Activated CD4-positive, alpha-beta T cell treated with anti-CD3 and anti-CD28 coated beads for 36 hours (primary cell): ENCODE data around the gene ZNF618. TPM values are rescaled to one million over a fixed set of nuclear protein-coding genes. Genes with fewer than 3 reads are reported as not detected.

Source experiments
- ATAC-seq: fragments of 200-7000 bp; cut with Tn5 transposase; one replicate; pipeline ENCODE4 v1.10.0; 2021; ENCODE audit warnings: mild to moderate bottlenecking, moderate library complexity
- CTCF ChIA-PET: fragments of 350-600 bp; sonication (Branson Sonifier 250); formaldehyde crosslinking; loops from one replicate; lab custom pipeline; 2021; ENCODE audit warnings: antibody characterized with exemption; lab: Charles Lee
- POLR2A ChIA-PET: fragments of 350-600 bp; sonication (Branson Sonifier 250); formaldehyde crosslinking; loops from one replicate; lab custom pipeline; 2021; ENCODE audit warnings: antibody characterized with exemption, inconsistent platforms; lab: Charles Lee
- DNase-seq: peaks from one replicate; pipeline ENCODE4 v3.0.0-alpha.2; 2020
- H3K27ac Mint-ChIP-seq: one replicate; pipeline ENCODE4 v1.8.0; 2021; ENCODE audit warnings: mixed read lengths
- H3K27me3 Mint-ChIP-seq: one replicate; pipeline ENCODE4 v1.8.0; 2021; ENCODE audit warnings: mixed read lengths
- H3K36me3 Mint-ChIP-seq: one replicate; pipeline ENCODE4 v1.8.0; 2021; ENCODE audit warnings: low read depth, mixed read lengths
- H3K4me1 Mint-ChIP-seq: one replicate; pipeline ENCODE4 v1.8.0; 2021; ENCODE audit warnings: mixed read lengths
- H3K4me3 Mint-ChIP-seq: one replicate; pipeline ENCODE4 v1.8.0; 2021; ENCODE audit warnings: mild to moderate bottlenecking, moderate library complexity, mixed read lengths
- H3K9me3 Mint-ChIP-seq: one replicate; pipeline ENCODE4 v1.8.0; 2021; ENCODE audit warnings: low read depth, mixed read lengths
- intact Hi-C, 2 experiments: fragments of 100-400 bp; cut with DNase I in 1 of 2; cut with micrococcal nuclease in 1 of 2; formaldehyde crosslinking; loops; one replicate each; pipeline versions ENCODE4 v1.14.2 to v1.15.1; 2022 to 2024; cut with DNase I, micrococcal nuclease
- total RNA-seq, 2 experiments: library from RNA; stranded (reverse); gene quantifications; one replicate each; pipeline ENCODE4 v1.2.3, GENCODE V29; 2021

The ZNF618 gene
- total RNA-seq, 2 experiments from 2014 or later: 0.11 TPM

DNA sequence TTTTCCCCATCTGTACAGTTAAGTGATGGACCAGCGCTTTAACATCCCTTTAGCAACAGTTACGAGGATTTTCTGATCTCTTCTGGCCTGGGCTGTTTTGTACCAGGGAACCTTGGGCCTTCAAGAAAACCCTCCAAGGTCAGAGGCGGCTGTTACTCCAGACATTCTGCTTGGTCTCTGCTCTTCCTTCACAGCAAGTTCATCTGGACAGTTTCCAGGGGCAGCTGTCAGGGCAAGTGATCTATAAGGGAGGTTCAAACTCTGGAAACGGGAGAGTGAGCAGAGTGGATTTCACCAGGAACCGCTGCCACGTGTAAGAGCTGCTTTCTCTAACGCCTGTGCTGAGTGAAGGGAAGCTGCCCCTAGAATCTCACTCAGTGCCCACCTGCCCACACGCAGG, 36.7 kb downstream of the ZNF618 start:
- DNase-seq: no peak
- no peaks in the 10 kb centered on the region for H3K4me1 Mint-ChIP-seq
- no peak for ATAC-seq
- no peak overlapping the region for H3K4me3 Mint-ChIP-seq
- no peaks in the 10 kb centered on the region for H3K9me3 Mint-ChIP-seq
- ChIA-PET CTCF (no interaction called here), POLR2A (no interaction called here)
- no peak overlapping the region for H3K27ac Mint-ChIP-seq
- H3K27me3 Mint-ChIP-seq: no peaks in the 10 kb centered on the region
- intact Hi-C loops: no loop called here
- H3K36me3 Mint-ChIP-seq: no peaks in the 10 kb centered on the region

GRCh38 chr9:113913426-113914195, 37.5 kb downstream of the ZNF618 start:
- ATAC-seq (no peak), DNase-seq (no peak)
- intact Hi-C loops: no loop called here
- no peak overlapping the region for H3K4me3 Mint-ChIP-seq
- no peak overlapping the region for H3K27ac Mint-ChIP-seq
- no peaks in the 10 kb centered on the region for H3K36me3 Mint-ChIP-seq
- ChIA-PET POLR2A (no interaction called here), CTCF (interaction anchor here (1.4 kb wide), 1 partner anchor 16 kb away, joined by 3 read pairs; no protein-coding TSS in a partner anchor)
- no peaks in the 10 kb centered on the region for H3K9me3 Mint-ChIP-seq
- no peaks in the 10 kb centered on the region for H3K27me3 Mint-ChIP-seq
- no peaks in the 10 kb centered on the region for H3K4me1 Mint-ChIP-seq

- Mint-ChIP-seq H3K9me3 (no peaks in the 10 kb centered on the region), H3K36me3 (no peaks in the 10 kb centered on the region), H3K4me3 (no peak overlapping the region), H3K4me1 (no peaks in the 10 kb centered on the region), H3K27ac (no peak overlapping the region), H3K27me3 (no peaks in the 10 kb centered on the region)
- ChIA-PET POLR2A (no interaction called here), CTCF (interaction anchor here (0.7 to 1.4 kb wide), 2 partner anchors 15 to 30 kb away, joined by 3 read pairs; no protein-coding TSS in a partner anchor)
- DNase-seq (no peak), ATAC-seq (no peak)
- intact Hi-C loops: no loop called here
These were observed 38.4 kb downstream of the ZNF618 start for GRCh38 chr9:113914517-113914916.

- Mint-ChIP-seq H3K27ac (no peak overlapping the region), H3K4me3 (no peak overlapping the region), H3K36me3 (no peaks in the 10 kb centered on the region), H3K4me1 (no peaks in the 10 kb centered on the region), H3K27me3 (no peaks in the 10 kb centered on the region), H3K9me3 (no peaks in the 10 kb centered on the region)
- intact Hi-C loops: no loop called here
- ChIA-PET CTCF (interaction anchor here (1.0 kb wide), 1 partner anchor 47 kb away, joined by 3 read pairs; no protein-coding TSS in a partner anchor), POLR2A (no interaction called here)
- ATAC-seq: no peak
- no peak for DNase-seq
These were observed 39.8 kb downstream of the ZNF618 start for GRCh38 chr9:113915817-113916434.

DNA sequence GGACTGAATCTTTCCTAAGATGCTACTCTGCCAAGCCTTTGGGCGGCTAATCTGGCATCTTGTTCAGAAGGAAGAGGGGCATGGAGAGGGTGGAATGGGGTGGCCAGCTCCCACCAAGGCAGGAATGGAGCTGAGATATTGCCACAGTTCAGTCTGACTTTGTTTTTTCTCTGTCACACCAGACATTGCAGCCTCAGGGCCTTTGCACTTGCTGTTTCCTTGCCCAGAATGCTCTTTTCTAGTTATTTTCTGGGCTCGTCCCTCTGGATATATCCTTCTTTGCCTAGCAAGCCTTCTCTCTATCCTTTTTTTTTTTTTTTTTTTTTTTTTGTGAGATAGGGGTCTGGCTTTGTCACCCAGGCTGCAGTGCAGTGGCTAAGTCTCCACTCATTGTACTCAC, 40.8 kb downstream of the ZNF618 start:
- Mint-ChIP-seq H3K27me3 (no peaks in the 10 kb centered on the region), H3K4me3 (no peak overlapping the region), H3K9me3 (no peaks in the 10 kb centered on the region), H3K4me1 (no peaks in the 10 kb centered on the region), H3K27ac (no peak overlapping the region), H3K36me3 (no peaks in the 10 kb centered on the region)
- ATAC-seq: no peak
- intact Hi-C loops: no loop called here
- CTCF ChIA-PET: interaction anchor here (1.0 kb wide), 1 partner anchor 46 kb away, joined by 3 read pairs; no protein-coding TSS in a partner anchor
- DNase-seq: no peak
- POLR2A ChIA-PET: interaction anchor here (0.7 kb wide), 1 partner anchor 102 kb away, joined by 5 read pairs; no protein-coding TSS in a partner anchor

- H3K27me3 Mint-ChIP-seq: no peaks in the 10 kb centered on the region
- H3K27ac Mint-ChIP-seq: no peak overlapping the region
- DNase-seq (no peak), ATAC-seq (no peak)
- intact Hi-C loops: no loop called here
- ChIA-PET CTCF (no interaction called here), POLR2A (no interaction called here)
- H3K4me3 Mint-ChIP-seq: no peak overlapping the region
- H3K9me3 Mint-ChIP-seq: peaks cover 3% of the 10 kb centered on the region
- no peaks in the 10 kb centered on the region for H3K4me1 Mint-ChIP-seq
- no peaks in the 10 kb centered on the region for H3K36me3 Mint-ChIP-seq
These were observed 42.7 kb downstream of the ZNF618 start for GRCh38 chr9:113918697-113919350.

GRCh38 chr9:113919382-113919781, 43.3 kb downstream of the ZNF618 start:
- Mint-ChIP-seq H3K36me3 (no peaks in the 10 kb centered on the region), H3K27ac (no peak overlapping the region)

GRCh38 chr9:113919871-113920270, 43.8 kb downstream of the ZNF618 start:
- Mint-ChIP-seq H3K9me3 (peaks cover 3% of the 10 kb centered on the region), H3K27me3 (no peaks in the 10 kb centered on the region), H3K4me3 (no peak overlapping the region), H3K36me3 (no peaks in the 10 kb centered on the region), H3K27ac (no peak overlapping the region), H3K4me1 (no peaks in the 10 kb centered on the region)
- intact Hi-C loops: no loop called here
- DNase-seq: no peak
- no peak for ATAC-seq
- CTCF ChIA-PET: no interaction called here
- POLR2A ChIA-PET: no interaction called here

More at GRCh38 chr9:113919382-113919781, 43.3 kb downstream of the ZNF618 start:
- no peak overlapping the region for H3K4me3 Mint-ChIP-seq
- no peaks in the 10 kb centered on the region for H3K4me1 Mint-ChIP-seq
- no peaks in the 10 kb centered on the region for H3K27me3 Mint-ChIP-seq
- ChIA-PET POLR2A (no interaction called here), CTCF (no interaction called here)
- intact Hi-C loops: no loop called here
- DNase-seq (no peak), ATAC-seq (no peak)
- peaks cover 3% of the 10 kb centered on the region for H3K9me3 Mint-ChIP-seq

GRCh38 chr9:113920872-113921271, 44.8 kb downstream of the ZNF618 start:
- ChIA-PET POLR2A (no interaction called here), CTCF (interaction anchor here (0.8 kb wide), 1 partner anchor 14 kb away, joined by 4 read pairs; no protein-coding TSS in a partner anchor)
- DNase-seq: no peak
- no peaks in the 10 kb centered on the region for H3K4me1 Mint-ChIP-seq
- H3K36me3 Mint-ChIP-seq: no peaks in the 10 kb centered on the region
- H3K27ac Mint-ChIP-seq: no peak overlapping the region
- no peaks in the 10 kb centered on the region for H3K27me3 Mint-ChIP-seq
- H3K9me3 Mint-ChIP-seq: peaks cover 3% of the 10 kb centered on the region
- intact Hi-C loops: no loop called here
- no peak overlapping the region for H3K4me3 Mint-ChIP-seq
- no peak for ATAC-seq

GRCh38 chr9:113921396-113921925, 45.4 kb downstream of the ZNF618 start:
- ATAC-seq (no peak), DNase-seq (no peak)
- no peaks in the 10 kb centered on the region for H3K27me3 Mint-ChIP-seq
- CTCF ChIA-PET: interaction anchor here (0.6 to 0.8 kb wide), 2 partner anchors 13 to 662 kb away, joined by 3 to 4 read pairs; no protein-coding TSS in a partner anchor
- no peaks in the 10 kb centered on the region for H3K36me3 Mint-ChIP-seq
- H3K27ac Mint-ChIP-seq: no peak overlapping the region
- intact Hi-C loops: no loop called here
- peaks cover 3% of the 10 kb centered on the region for H3K9me3 Mint-ChIP-seq
- POLR2A ChIA-PET: no interaction called here
- H3K4me3 Mint-ChIP-seq: no peak overlapping the region
- H3K4me1 Mint-ChIP-seq: no peaks in the 10 kb centered on the region

DNA sequence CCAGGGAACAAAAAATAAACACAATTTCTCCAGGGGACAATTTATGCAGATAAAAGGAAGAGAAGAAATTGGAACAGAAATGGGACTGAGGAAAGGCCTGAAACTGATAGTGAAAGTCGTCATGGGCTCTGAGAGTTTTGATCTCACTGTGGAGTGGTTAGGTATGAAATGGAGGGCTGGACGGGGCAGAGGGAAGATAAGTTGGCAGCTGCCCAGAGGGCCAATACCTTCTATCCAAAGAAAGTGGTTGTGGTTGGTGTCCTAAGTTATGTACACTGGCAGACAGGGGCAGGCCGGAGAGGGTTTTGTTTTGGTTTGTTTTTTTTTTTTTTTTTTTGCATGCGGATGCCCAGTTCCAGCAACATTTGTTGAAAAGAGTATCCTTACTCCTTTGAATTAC, 46.1 kb downstream of the ZNF618 start:
- intact Hi-C loops: no loop called here
- Mint-ChIP-seq H3K27me3 (no peaks in the 10 kb centered on the region), H3K4me1 (no peaks in the 10 kb centered on the region), H3K27ac (no peak overlapping the region), H3K4me3 (no peak overlapping the region), H3K36me3 (no peaks in the 10 kb centered on the region), H3K9me3 (peaks cover 3% of the 10 kb centered on the region)
- CTCF ChIA-PET: no interaction called here
- ATAC-seq: no peak
- no peak for DNase-seq
- POLR2A ChIA-PET: no interaction called here
